Muscle layer of colon (tissue), 2 donors: Measurements from ENCODE around the gene TEF.

Experiments used
- H3K27ac ChIP-seq: one replicate; pipeline ENCODE4 v1.7.0; 2013; ENCODE audit warnings: low read depth, mild to moderate bottlenecking, low read length, moderate library complexity
- H3K27me3 ChIP-seq, 2 donors: one replicate each; pipeline ENCODE4 v1.7.0; 2013; ENCODE audit warnings: low read length in 2 of 2, mild to moderate bottlenecking in 2 of 2; ENCODE audit not compliant: insufficient read depth in 2 of 2, control insufficient read depth in 1 of 2
- H3K36me3 ChIP-seq: one replicate; pipeline ENCODE4 v1.7.0; 2013; ENCODE audit warnings: mild to moderate bottlenecking, low read length; ENCODE audit not compliant: insufficient read depth
- H3K4me1 ChIP-seq: one replicate; pipeline ENCODE4 v1.7.0; 2013; ENCODE audit warnings: mild to moderate bottlenecking, low read length; ENCODE audit not compliant: insufficient read depth
- H3K4me3 ChIP-seq, 2 donors: one replicate each; pipeline ENCODE4 v1.7.0; 2013; ENCODE audit warnings: low read length in 2 of 2, low read depth in 1 of 2, mild to moderate bottlenecking in 1 of 2, moderate library complexity in 1 of 2
- H3K9ac ChIP-seq: one replicate; pipeline ENCODE4 v1.7.0; 2013; ENCODE audit warnings: low read length
- H3K9me3 ChIP-seq: one replicate; pipeline ENCODE4 v1.7.0; 2013; ENCODE audit warnings: mild to moderate bottlenecking, low read length
- donor health status: abdominal sarcoma.
- donor health status: Adenocarcinoma of cecum.

TEF gene

DNA sequence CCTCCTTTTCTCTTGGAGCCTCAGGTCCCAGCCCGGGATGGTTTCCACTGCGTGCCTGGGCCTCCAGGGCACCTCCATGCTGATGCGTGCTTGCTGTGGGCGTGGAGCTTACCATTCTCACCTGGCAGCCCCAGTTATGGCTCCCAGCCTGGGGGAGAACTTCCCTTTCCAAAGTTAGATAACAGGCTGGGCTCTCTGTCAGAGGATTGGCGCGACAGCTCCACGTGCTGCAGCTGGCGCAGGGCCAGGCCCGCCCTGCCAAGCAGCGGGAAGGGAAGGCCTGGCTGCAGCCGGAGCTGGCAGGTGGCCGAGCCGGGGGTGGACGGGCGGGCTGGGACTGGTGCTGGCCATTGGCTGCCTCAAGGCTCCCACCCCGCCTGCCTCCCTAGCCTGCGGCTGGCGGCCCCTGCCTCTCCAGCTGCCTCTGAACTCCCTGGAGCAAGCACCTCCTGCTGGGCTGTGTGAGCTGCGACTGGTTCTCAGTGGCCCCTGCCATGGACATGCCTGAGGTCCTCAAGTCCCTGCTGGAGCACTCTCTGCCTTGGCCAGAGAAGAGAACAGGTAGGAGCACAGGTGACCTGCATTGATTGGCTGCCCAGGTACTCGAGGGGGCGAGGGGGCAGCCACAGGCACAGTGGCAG lies 14.6 kb upstream of the TEF start:
- peaks cover 32% of the 10 kb centered on the region for H3K4me1 ChIP-seq

DNA sequence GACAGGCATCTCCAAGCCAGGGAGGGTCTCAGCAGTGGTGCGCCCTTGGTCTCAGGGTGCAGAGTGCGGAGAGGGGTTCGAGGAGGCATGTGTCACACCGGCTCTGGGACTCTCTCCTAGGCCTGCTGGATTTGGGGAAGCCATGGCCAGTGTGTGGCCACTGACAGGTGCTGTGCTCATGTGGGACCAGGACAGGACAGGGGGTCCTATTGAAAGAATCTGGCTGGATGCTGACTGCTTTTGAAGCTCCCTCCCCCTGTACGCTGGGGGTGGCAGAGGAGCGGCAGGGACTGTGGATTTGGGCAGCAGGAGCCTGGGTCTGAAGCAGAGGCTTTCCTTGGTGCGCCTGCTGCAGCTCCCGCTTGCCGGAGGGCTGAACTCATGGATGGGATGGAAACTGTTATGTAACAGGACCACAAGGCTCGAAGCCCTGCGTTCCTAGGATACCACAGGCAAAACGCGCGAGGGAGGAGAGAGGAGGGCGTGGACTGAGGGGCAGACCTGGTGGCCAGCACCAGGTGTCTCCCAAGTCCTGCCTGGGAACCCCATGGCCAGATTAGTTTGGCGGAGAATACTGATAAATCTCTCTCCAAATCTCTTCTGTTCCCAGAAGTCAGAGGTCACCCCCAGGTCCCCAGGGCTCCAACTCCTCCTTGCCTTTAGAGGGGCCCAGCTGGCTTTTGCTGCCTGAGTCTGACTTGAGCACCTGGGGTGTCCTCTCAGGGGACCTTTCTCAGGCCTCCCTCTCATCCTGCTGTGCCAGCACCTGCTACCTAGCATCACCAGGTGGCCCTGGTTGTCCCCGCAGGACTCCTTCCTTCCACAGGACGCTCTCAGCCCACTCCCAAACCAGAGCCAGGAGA lies 13.8 kb upstream of the TEF start:
- peak overlapping the region; percentile 67 for H3K9ac ChIP-seq
- H3K4me1 ChIP-seq = peaks cover 32% of the 10 kb centered on the region

More for the DNA sequence above, 14.6 kb upstream of the TEF start:
- Histone ChIP-seq H3K9ac (peak overlapping the region; percentile 67), H3K27ac (peak overlapping the region; percentile 76), H3K27me3 (no peaks in the 10 kb centered on the region), H3K4me3 (peak overlapping the region; percentile 68 to 82), H3K36me3 (peaks cover 2% of the 10 kb centered on the region), H3K9me3 (no peaks in the 10 kb centered on the region)

DNA sequence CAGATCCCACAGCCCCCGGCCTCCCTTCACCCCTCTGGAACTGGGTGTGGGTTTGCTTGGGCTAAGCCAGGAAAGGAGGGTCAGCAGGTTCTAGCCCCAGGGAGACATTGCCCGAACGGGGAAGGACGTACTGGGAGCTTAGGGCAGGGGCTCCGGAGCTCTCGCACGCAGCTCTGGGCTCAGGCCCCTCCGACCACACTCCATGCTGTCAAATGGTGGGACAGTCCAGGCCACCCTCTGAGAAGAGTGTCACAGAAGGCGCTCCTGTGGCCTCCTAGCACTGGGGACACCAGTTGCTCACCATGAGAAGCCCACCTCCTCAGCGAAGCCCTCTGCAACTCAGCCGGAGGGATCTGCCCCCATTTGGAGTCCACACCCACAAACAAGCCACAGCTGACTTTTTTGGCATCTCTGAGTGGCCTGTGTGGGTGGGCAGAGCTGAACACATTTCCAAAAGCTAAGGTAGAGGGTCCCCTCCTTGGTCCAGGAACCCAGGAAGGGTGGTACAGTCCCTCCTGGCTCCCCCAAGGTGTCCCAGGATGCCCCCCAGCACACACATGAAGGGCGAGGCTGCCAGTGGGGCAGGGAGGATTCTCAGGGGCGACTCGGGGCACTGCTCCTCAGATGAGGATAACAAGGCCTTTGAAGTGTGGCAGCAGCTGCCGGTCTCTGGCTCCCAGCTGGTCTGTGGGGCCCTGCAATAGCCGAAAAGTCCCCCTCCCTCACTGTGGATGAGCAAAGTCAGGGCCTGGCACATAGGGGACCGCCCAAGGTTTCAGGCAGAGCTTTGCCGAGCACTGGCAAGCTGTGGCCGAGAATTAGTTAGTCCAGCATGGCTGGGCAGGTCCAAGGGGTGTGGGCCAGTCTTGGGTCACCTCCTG lies 13.0 kb upstream of the TEF start:
- Histone ChIP-seq H3K36me3 (peaks cover 12% of the 10 kb centered on the region), H3K27ac (peak overlapping the region; percentile 76), H3K27me3 (no peaks in the 10 kb centered on the region), H3K4me1 (peaks cover 32% of the 10 kb centered on the region), H3K9me3 (no peaks in the 10 kb centered on the region), H3K9ac (peak overlapping the region; percentile 67), H3K4me3 (peak overlapping the region; percentile 68 to 82)

More for the DNA sequence above, 13.8 kb upstream of the TEF start:
- Histone ChIP-seq H3K27ac (peak overlapping the region; percentile 76), H3K4me3 (peak overlapping the region; percentile 68 to 82), H3K9me3 (no peaks in the 10 kb centered on the region), H3K27me3 (no peaks in the 10 kb centered on the region), H3K36me3 (peaks cover 10% of the 10 kb centered on the region)

DNA sequence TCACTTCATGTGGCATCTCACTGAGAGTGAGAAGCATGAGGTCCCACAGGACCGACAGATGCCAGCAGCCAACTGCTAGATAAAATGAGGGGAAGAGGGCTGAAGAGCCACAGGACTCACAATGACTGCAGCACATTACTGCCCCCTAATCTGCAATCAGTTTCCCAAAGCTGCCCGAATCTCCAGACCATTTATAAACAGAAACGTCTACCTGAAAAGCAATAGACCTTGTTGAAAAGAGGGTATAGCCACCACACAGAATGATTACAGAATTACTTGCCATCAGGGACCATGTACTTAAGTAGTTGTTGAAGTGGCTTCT lies 12.4 kb upstream of the TEF start:
- Histone ChIP-seq H3K9me3 (no peaks in the 10 kb centered on the region), H3K36me3 (peaks cover 12% of the 10 kb centered on the region), H3K4me3 (peak overlapping the region in 1 of 2 donors; percentile 82), H3K4me1 (peaks cover 32% of the 10 kb centered on the region), H3K27me3 (no peaks in the 10 kb centered on the region), H3K27ac (no peak overlapping the region), H3K9ac (peak overlapping the region; percentile 67)

DNA sequence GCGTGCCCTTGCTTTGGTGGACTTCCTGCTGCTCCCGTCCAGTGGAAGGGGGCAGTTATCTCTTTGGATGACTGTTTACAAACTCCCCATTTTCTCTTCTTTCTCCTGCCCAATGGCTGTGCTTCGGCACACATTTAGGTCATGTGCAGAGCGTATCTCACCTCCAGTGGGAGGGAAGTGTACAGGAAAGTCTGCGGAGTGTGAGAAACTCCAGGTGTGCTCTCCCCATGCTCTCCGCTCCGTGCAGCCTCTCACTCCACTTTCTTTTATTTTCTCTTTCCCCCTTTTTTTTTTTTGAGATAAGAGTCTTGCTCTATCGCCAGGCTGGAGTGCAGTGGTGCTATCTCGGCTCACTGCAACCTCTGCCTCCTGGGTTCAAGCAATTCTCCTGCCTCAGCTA lies 11.9 kb upstream of the TEF start:
- H3K9ac ChIP-seq = no peak overlapping the region
- H3K27me3 ChIP-seq = no peaks in the 10 kb centered on the region
- H3K36me3 ChIP-seq = peaks cover 12% of the 10 kb centered on the region
- H3K4me3 ChIP-seq = peak overlapping the region in 1 of 2 donors; percentile 82
- no peak overlapping the region for H3K27ac ChIP-seq
- peaks cover 32% of the 10 kb centered on the region for H3K4me1 ChIP-seq
- H3K9me3 ChIP-seq = no peaks in the 10 kb centered on the region

DNA sequence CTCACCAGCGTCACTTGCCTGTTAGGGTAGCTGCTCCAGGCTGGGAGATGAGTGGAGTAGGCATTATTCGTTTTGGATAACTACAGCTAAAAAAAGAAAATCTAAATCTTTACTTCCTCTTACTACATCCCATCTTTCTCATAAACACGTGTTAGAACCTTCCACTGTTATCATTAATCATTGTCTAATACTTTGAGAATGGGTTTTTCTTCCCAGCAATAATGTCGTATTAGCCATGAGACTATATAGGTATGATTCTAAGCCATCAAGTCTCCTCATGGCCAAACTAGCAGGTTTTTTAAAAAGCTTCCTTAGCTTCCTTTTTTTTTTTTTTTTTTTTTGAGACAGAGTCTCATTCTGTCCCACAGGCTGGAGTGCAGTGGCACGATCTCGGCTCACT lies 3.9 kb upstream of the TEF start:
- H3K4me3 ChIP-seq = no peak overlapping the region
- H3K27me3 ChIP-seq = no peaks in the 10 kb centered on the region
- H3K9ac ChIP-seq = no peak overlapping the region
- H3K4me1 ChIP-seq = peaks cover 10% of the 10 kb centered on the region
- H3K9me3 ChIP-seq = no peaks in the 10 kb centered on the region
- peaks cover 2% of the 10 kb centered on the region for H3K36me3 ChIP-seq
- no peak overlapping the region for H3K27ac ChIP-seq

DNA sequence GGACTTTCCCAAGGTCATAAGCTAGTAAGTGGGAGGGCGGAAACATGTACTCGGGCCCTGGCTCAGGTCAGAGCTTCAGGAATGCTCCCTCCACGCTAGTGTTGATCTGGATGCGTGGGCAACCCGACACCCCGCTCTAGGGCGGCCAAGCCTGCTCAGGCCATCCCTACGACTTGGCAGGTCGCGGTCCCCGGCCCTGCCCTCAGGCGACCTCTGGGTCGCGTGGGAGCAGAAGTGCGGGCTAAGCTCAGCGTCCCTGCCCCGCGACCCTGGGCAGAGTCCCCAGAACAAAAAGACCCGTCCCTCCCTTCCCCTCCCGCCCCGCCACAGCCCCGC lies 781 bp upstream of the TEF start:
- H3K9ac ChIP-seq = peak overlapping the region; percentile 50

DNA sequence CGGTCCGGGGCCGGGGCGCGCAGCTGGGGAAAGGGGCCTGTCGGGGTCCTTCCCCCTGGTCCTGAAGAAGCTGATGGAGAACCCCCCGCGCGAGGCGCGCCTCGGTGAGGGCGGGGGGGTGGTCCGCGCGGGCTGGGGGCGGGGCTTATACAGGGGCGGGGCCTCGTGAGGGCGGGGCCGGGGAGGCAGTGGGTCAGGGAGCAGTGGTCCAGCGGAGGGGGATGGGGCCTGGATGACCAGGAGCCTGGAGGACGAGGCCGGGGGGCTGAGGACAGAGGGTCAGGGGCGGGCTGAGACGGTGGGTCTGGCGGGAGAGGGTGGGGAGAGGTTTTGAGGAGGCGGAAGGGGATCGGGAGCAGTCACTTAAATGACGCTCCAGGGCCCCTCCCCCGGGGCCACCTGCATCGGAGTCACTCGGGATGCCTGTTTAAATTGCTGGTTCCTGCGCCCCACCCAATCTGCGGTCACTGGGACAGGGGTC lies 396 bp downstream of the TEF start:
- H3K9me3 ChIP-seq = no peaks in the 10 kb centered on the region
- H3K27me3 ChIP-seq = no peaks in the 10 kb centered on the region
- H3K4me3 ChIP-seq = peak overlapping the region; percentile 84 to 91
- H3K27ac ChIP-seq = peak overlapping the region; percentile 98
- peaks cover 23% of the 10 kb centered on the region for H3K4me1 ChIP-seq
- H3K9ac ChIP-seq = peak overlapping the region; percentile 78
- H3K36me3 ChIP-seq = no peaks in the 10 kb centered on the region

More for the DNA sequence above, 781 bp upstream of the TEF start:
- H3K27me3 ChIP-seq = no peaks in the 10 kb centered on the region
- H3K4me3 ChIP-seq = peak overlapping the region; percentile 44 to 63
- H3K9me3 ChIP-seq = no peaks in the 10 kb centered on the region
- H3K4me1 ChIP-seq = peaks cover 23% of the 10 kb centered on the region
- no peaks in the 10 kb centered on the region for H3K36me3 ChIP-seq
- H3K27ac ChIP-seq = peak overlapping the region; percentile 98

DNA sequence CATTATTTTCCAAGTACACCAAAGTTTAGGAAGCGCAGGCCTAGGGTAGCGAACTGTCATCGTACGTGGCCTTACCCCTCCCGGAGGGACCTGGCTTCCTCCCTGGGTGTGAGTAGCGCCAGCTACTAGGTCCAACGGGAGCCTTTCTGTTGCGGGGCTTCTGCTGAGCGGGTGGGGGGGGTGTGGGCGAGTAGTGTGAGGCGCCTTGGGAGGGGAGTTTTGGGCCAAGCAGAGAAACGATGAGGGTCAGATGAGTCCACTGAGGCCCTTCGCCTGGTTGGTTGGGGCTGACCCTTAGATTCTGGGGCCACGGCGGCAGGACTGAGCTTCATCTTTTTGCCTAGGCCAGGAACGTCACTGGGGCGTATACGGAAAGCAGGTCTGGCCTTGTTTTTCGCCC lies 868 bp downstream of the TEF start:
- Histone ChIP-seq H3K36me3 (peaks cover 4% of the 10 kb centered on the region), H3K27me3 (no peaks in the 10 kb centered on the region), H3K9me3 (no peaks in the 10 kb centered on the region), H3K4me1 (peaks cover 23% of the 10 kb centered on the region), H3K27ac (peak overlapping the region; percentile 98), H3K4me3 (peak overlapping the region; percentile 84 to 91), H3K9ac (peak overlapping the region; percentile 78)

DNA sequence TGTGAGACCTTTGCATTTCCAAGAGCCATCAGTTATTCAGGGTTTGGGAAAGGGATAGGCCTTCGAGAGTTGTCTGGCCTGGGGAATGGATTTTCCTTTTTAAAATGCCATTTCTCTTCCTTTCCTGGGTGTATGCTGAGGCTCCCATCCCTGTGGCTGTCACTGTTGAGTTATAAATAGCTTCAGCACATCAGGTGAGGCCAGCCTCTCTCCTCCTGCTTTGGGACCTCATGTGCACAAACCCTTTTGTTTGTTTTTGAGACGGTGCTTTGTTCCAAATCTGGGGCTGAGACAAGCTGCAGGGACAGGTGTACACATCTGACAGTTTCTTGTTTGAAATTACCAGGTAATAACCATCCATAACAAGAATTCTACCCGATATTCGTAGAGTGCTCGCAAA lies 1.3 kb downstream of the TEF start:
- peaks cover 23% of the 10 kb centered on the region for H3K4me1 ChIP-seq
- H3K27ac ChIP-seq = peak overlapping the region; percentile 98
- H3K36me3 ChIP-seq = peaks cover 7% of the 10 kb centered on the region
- H3K27me3 ChIP-seq = no peaks in the 10 kb centered on the region
- peak overlapping the region; percentile 84 to 91 for H3K4me3 ChIP-seq
- H3K9ac ChIP-seq = peak overlapping the region; percentile 78
- H3K9me3 ChIP-seq = no peaks in the 10 kb centered on the region

DNA sequence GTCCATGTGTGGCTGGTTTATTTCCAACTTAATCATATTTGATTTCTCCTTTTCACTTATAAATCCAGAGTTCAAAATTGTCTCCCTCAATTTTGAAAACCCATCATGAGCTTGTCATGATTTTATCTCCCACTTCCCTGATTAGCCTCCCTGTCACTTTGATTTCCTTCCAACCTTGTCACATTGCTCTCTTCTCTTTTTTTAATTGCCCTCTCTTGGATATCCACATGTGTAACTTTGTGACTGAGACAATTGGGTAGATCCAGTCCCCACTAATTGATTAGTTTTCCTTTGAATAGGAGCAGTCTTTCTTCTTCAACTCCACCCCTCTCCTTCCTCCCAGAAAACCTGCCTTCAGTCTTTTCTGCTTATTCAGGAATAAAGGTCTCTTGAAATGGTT lies 2.4 kb downstream of the TEF start:
- no peak overlapping the region for H3K4me3 ChIP-seq
- H3K9me3 ChIP-seq = no peaks in the 10 kb centered on the region
- H3K9ac ChIP-seq = peak overlapping the region; percentile 38
- no peaks in the 10 kb centered on the region for H3K27me3 ChIP-seq
- H3K36me3 ChIP-seq = peaks cover 15% of the 10 kb centered on the region
- H3K27ac ChIP-seq = no peak overlapping the region
- peaks cover 23% of the 10 kb centered on the region for H3K4me1 ChIP-seq
